GM12892 (cell line): ENCODE results near the gene FAM3D.

Experiments
- DNase-seq: peaks from one replicate; pipeline ENCODE4 v3.0.0; 2011; ENCODE audit not compliant: insufficient read length
- FAIRE-seq: peaks from 2 replicates; lab custom pipeline; 2011; peaks lifted over from hg19 to GRCh38; lab: Jason Lieb, UNC
- POLR2A ChIP-seq: IDR thresholded peaks from 2 replicates; pipeline ENCODE4 v1.6.1; 2011; ENCODE audit warnings: low read depth, low read length, control low read depth
- POLR2AphosphoS5 ChIP-seq: IDR thresholded peaks from 2 replicates; pipeline ENCODE4 v1.6.1; 2011; ENCODE audit warnings: low read depth, low read length, control low read depth
- TAF1 ChIP-seq: IDR thresholded peaks from 2 replicates; pipeline ENCODE4 v1.6.1; 2011; ENCODE audit warnings: low read depth, mild to moderate bottlenecking, control low read depth, low read length, borderline replicate concordance

Gene FAM3D

GRCh38 chr3:58630076-58630709, 36.4 kb downstream of the FAM3D start:
- DNase-seq: peak; percentile 37
- TF ChIP-seq TAF1: no peak
- no peak for TF ChIP-seq POLR2A
- TF ChIP-seq POLR2AphosphoS5: no peak
- FAIRE-seq: peak; percentile 67

DNA sequence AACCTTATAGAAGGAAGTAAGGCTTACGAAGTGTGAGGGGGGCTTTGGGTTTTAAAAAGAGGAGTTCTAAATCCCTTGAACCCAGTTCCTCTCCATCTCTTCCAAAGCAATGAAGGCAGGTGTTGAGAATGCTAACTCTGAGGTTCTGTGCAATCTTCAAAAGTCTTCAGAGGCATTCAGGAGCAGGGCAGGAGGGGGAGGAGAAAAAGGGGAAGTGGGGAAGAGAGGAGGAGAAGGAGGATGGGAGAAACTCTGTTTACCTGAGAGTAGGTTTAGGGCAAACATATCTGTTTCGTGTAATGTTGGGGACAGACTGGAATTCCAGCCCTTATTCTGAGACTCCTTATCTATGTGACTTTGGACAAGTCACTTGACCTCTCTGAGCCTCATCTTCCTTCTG, 36.9 kb downstream of the FAM3D start:
- DNase-seq (no peak), FAIRE-seq (no peak)
- TF ChIP-seq POLR2AphosphoS5 (no peak), TAF1 (no peak), POLR2A (no peak)

DNA sequence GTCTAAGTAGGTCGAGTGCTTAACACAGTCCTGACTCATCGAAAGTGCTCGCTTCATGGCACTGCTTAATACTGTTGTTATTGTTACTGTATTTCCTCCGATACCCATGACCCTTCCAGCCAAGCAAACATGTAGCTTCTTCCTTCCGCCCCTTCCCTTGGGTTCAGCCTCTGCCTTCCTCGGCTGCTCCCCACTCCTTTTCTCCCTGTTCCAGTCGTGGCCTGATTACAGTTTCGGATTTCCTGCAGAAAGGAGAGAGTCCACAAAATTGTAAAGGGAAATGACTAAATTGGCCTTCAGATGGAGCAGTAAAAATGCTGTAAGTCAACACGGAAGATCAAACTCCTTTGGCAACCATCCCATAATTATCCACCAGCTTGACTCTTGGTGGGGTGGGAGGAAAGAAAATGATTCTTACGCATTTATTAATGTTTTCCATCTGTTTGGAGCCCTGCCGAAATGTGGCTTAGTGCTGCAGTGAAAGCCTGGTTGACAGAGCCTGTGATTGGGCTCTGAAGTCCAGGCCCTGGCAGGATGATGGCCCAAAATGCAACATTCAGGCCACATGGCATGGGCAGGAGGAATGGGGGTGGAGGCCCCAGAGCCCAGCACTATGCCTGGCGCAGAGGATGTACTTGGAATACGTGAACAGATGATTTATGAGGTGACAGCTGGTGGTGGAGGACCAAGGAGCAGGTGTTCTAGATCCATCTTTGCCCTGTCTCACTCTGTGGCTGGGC, 37.6 kb downstream of the FAM3D start:
- no peak for TF ChIP-seq POLR2A
- TF ChIP-seq POLR2AphosphoS5: no peak
- no peak for TF ChIP-seq TAF1
- no peak for FAIRE-seq
- DNase-seq: no peak

GRCh38 chr3:58627941-58628340, 38.6 kb downstream of the FAM3D start:
- FAIRE-seq: no peak
- no peak for DNase-seq
- no peak for TF ChIP-seq POLR2AphosphoS5
- TF ChIP-seq POLR2A: no peak
- no peak for TF ChIP-seq TAF1

- no peak for FAIRE-seq
- no peak for DNase-seq
- TF ChIP-seq POLR2A (no peak), POLR2AphosphoS5 (no peak), TAF1 (no peak)
Observed at GRCh38 chr3:58627570-58627885, 39.0 kb downstream of the FAM3D start.

GRCh38 chr3:58626841-58627569, 39.6 kb downstream of the FAM3D start:
- TF ChIP-seq POLR2A (no peak), TAF1 (no peak), POLR2AphosphoS5 (no peak)
- no peak for DNase-seq
- no peak for FAIRE-seq

GRCh38 chr3:58625196-58625824, 41.3 kb downstream of the FAM3D start:
- FAIRE-seq (no peak), DNase-seq (no peak)
- TF ChIP-seq POLR2A (no peak), TAF1 (no peak), POLR2AphosphoS5 (no peak)

DNA sequence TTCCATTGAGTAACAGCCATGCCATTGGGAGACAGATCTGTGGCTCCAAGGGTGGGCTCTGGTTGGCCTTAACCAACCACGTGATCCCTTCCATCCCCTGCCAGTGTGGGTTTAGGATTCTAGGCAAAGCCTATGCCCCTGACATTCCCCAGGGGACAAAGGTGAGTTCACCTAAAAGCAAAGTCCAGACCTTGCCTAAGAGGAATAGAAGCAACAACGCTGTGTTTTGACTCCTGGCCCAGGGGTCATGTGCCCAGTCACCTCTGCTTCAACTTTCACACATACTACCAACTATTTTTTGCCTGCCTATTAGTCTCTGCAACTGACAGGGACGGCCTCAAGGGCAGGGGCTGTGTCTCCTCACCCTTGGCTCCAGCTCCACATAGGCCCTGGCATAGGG, 42.0 kb downstream of the FAM3D start:
- TF ChIP-seq TAF1 (no peak), POLR2AphosphoS5 (no peak), POLR2A (no peak)
- DNase-seq: no peak
- no peak for FAIRE-seq

- no peak for TF ChIP-seq POLR2A
- no peak for TF ChIP-seq POLR2AphosphoS5
- TF ChIP-seq TAF1: no peak
- DNase-seq: no peak
- FAIRE-seq: no peak
Observed at GRCh38 chr3:58623961-58624360, 42.6 kb downstream of the FAM3D start.

- DNase-seq: no peak
- no peak for FAIRE-seq
- TF ChIP-seq POLR2AphosphoS5 (no peak), POLR2A (no peak)
Observed at GRCh38 chr3:58623478-58623877, 43.1 kb downstream of the FAM3D start.

GRCh38 chr3:58622892-58623291, 43.7 kb downstream of the FAM3D start:
- FAIRE-seq (no peak), DNase-seq (no peak)
- no peak for TF ChIP-seq TAF1
- TF ChIP-seq POLR2A: no peak
- no peak for TF ChIP-seq POLR2AphosphoS5

GRCh38 chr3:58622436-58622835, 44.1 kb downstream of the FAM3D start:
- no peak for FAIRE-seq
- DNase-seq: no peak
- TF ChIP-seq TAF1 (no peak), POLR2AphosphoS5 (no peak), POLR2A (no peak)
